ENCODE measurements around the gene PAX6. TPM values are rescaled to one million over a fixed set of nuclear protein-coding genes. Genes with fewer than 3 reads are reported as not detected.

The PAX6 gene
- total RNA-seq, 1 experiment from 2014 or later: 0.43 TPM

- peaks cover 47% of the 10 kb centered on the region for H3K27me3 Mint-ChIP-seq (ENCODE audit: insufficient read depth, unreplicated experiment)
- no peaks in the 10 kb centered on the region for H3K9me3 ChIP-seq
- no peaks in the 10 kb centered on the region for H3K36me3 Mint-ChIP-seq (ENCODE audit: insufficient read depth, unreplicated experiment)
- intact Hi-C loops (cut with micrococcal nuclease; ENCODE audit: unreplicated experiment): no loop called here
- no peaks in the 10 kb centered on the region for H3K4me1 Mint-ChIP-seq (ENCODE audit: low read depth, unreplicated experiment)
- H3K9me3 Mint-ChIP-seq (ENCODE audit: unreplicated experiment): no peaks in the 10 kb centered on the region
- no peak overlapping the region for H3K27ac Mint-ChIP-seq (ENCODE audit: unreplicated experiment)
- peaks cover 4% of the 10 kb centered on the region; the same call in 1 of the 2 replicates for H3K27me3 ChIP-seq (replicated peaks; ENCODE audit: control insufficient read depth, insufficient read depth, low read length)
- H3K4me3 ChIP-seq (ENCODE audit: low read depth, low read length): no peak overlapping the region
- no peak overlapping the region for H3K4me3 Mint-ChIP-seq (ENCODE audit: unreplicated experiment)
- TF ChIP-seq, protein P1, sequence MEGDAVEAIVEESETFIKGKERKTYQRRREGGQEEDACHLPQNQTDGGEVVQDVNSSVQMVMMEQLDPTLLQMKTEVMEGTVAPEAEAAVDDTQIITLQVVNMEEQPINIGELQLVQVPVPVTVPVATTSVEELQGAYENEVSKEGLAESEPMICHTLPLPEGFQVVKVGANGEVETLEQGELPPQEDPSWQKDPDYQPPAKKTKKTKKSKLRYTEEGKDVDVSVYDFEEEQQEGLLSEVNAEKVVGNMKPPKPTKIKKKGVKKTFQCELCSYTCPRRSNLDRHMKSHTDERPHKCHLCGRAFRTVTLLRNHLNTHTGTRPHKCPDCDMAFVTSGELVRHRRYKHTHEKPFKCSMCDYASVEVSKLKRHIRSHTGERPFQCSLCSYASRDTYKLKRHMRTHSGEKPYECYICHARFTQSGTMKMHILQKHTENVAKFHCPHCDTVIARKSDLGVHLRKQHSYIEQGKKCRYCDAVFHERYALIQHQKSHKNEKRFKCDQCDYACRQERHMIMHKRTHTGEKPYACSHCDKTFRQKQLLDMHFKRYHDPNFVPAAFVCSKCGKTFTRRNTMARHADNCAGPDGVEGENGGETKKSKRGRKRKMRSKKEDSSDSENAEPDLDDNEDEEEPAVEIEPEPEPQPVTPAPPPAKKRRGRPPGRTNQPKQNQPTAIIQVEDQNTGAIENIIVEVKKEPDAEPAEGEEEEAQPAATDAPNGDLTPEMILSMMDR (IDR thresholded peaks at IDR 0.05; ENCODE audit: insufficient read depth in 1 of 2, low read depth in 1 of 2, low read length in 1 of 2, severe bottlenecking in 1 of 2, unreplicated experiment in 1 of 2): no peak
- POLR2A ChIA-PET: no interaction called here
- DNase-seq: no peak
- CTCF ChIA-PET: no interaction called here
- H3K4me1 ChIP-seq: no peaks in the 10 kb centered on the region
- H3K36me3 ChIP-seq (ENCODE audit: control insufficient read depth, insufficient read depth, low read length): no peaks in the 10 kb centered on the region
- no TSS peak for BruUV-seq (replicated peaks)
These were observed 12.3 kb downstream of the PAX6 start for GRCh38 chr11:31798554-31799434.

- intact Hi-C loops (cut with micrococcal nuclease; ENCODE audit: unreplicated experiment): no loop called here
- no peak for DNase-seq
- POLR2A ChIA-PET: no interaction called here
- no peaks in the 10 kb centered on the region for H3K4me1 ChIP-seq
- no peaks in the 10 kb centered on the region for H3K9me3 ChIP-seq
- no peak overlapping the region for H3K4me3 Mint-ChIP-seq (ENCODE audit: unreplicated experiment)
- H3K27me3 ChIP-seq (replicated peaks; ENCODE audit: control insufficient read depth, insufficient read depth, low read length): peaks cover 3% of the 10 kb centered on the region; the same call in 1 of the 2 replicates
- TF ChIP-seq, protein P1 (IDR thresholded peaks at IDR 0.05; ENCODE audit: insufficient read depth in 1 of 2, low read depth in 1 of 2, low read length in 1 of 2, severe bottlenecking in 1 of 2, unreplicated experiment in 1 of 2): no peak
- CTCF ChIA-PET: no interaction called here
- H3K36me3 Mint-ChIP-seq (ENCODE audit: insufficient read depth, unreplicated experiment): no peaks in the 10 kb centered on the region
- H3K27me3 Mint-ChIP-seq (ENCODE audit: insufficient read depth, unreplicated experiment): peaks cover 43% of the 10 kb centered on the region
- H3K4me1 Mint-ChIP-seq (ENCODE audit: low read depth, unreplicated experiment): no peaks in the 10 kb centered on the region
- no peak overlapping the region for H3K4me3 ChIP-seq (ENCODE audit: low read depth, low read length)
- H3K36me3 ChIP-seq (ENCODE audit: control insufficient read depth, insufficient read depth, low read length): no peaks in the 10 kb centered on the region
- BruUV-seq (replicated peaks): no TSS peak
- no peaks in the 10 kb centered on the region for H3K9me3 Mint-ChIP-seq (ENCODE audit: unreplicated experiment)
- no peak overlapping the region for H3K27ac Mint-ChIP-seq (ENCODE audit: unreplicated experiment)
These were observed 13.0 kb downstream of the PAX6 start for GRCh38 chr11:31798057-31798553.

GRCh38 chr11:31797190-31798056 is 13.7 kb downstream of the PAX6 start:
- Mint-ChIP-seq H3K4me1 (ENCODE audit: low read depth, unreplicated experiment) (no peaks in the 10 kb centered on the region), H3K27me3 (ENCODE audit: insufficient read depth, unreplicated experiment) (peaks cover 41% of the 10 kb centered on the region), H3K4me3 (ENCODE audit: unreplicated experiment) (no peak overlapping the region), H3K36me3 (ENCODE audit: insufficient read depth, unreplicated experiment) (no peaks in the 10 kb centered on the region), H3K27ac (ENCODE audit: unreplicated experiment) (no peak overlapping the region), H3K9me3 (ENCODE audit: unreplicated experiment) (no peaks in the 10 kb centered on the region)
- ChIA-PET POLR2A (interaction anchor here (0.6 kb wide), 2 partner anchors 293 to 1652 kb away, joined by 6 read pairs; no protein-coding TSS in a partner anchor), CTCF (interaction anchor here (0.6 kb wide), 1 partner anchor 74 kb away, joined by 3 read pairs; no protein-coding TSS in a partner anchor)
- BruUV-seq (replicated peaks): no TSS peak
- no peaks in the 10 kb centered on the region for H3K36me3 ChIP-seq (ENCODE audit: control insufficient read depth, insufficient read depth, low read length)
- peaks cover 3% of the 10 kb centered on the region; the same call in 1 of the 2 replicates for H3K27me3 ChIP-seq (replicated peaks; ENCODE audit: control insufficient read depth, insufficient read depth, low read length)
- intact Hi-C loops (cut with micrococcal nuclease; ENCODE audit: unreplicated experiment): no loop called here
- TF ChIP-seq, protein P1 (IDR thresholded peaks at IDR 0.05; ENCODE audit: insufficient read depth in 1 of 2, low read depth in 1 of 2, low read length in 1 of 2, severe bottlenecking in 1 of 2, unreplicated experiment in 1 of 2): no peak
- no peaks in the 10 kb centered on the region for H3K4me1 ChIP-seq
- H3K9me3 ChIP-seq: no peaks in the 10 kb centered on the region
- DNase-seq: no peak
- H3K4me3 ChIP-seq (ENCODE audit: low read depth, low read length): no peak overlapping the region
